Posterior vena cava (tissue), 2 donors: ENCODE data around the gene MAPRE2. TPM values are rescaled to one million over a fixed set of nuclear protein-coding genes. Genes with fewer than 3 reads are reported as not detected.
"Not testable (repeated sequence)": the region's sequence is repeated elsewhere in the genome, so short reads cannot be mapped to it uniquely, and the experiment has no call there.

Source experiments
- DNase-seq: peaks from one replicate; pipeline ENCODE4 v3.0.0-alpha.2; 2020; ENCODE audit warnings: low spot score
- intact Hi-C, 2 donors: fragments of 100-400 bp; cut with DNase I; formaldehyde crosslinking; loops; one replicate each; pipeline versions ENCODE4 v1.14.1 to v1.14.2; 2022 to 2023
- total RNA-seq, 2 donors: library from RNA; stranded (reverse); fragmentation: NEBNext Ultra II Directional; extraction: Animal tissue kit (Norgen Biotek cat#: 25700); gene quantifications; one replicate each; pipeline ENCODE4 v1.2.1, GENCODE V29; 2021
- donor health status: DM: yes; HTN: yes; CAD: no.
- donor health status: DM: yes; HTN: yes; CAD: no.

Gene MAPRE2
- total RNA-seq, 2 donors from 2014 or later = 38.7 to 52.8 TPM

- DNase-seq, intact Hi-C loops: not testable (repeated sequence)
Measured at GRCh38 chr18:35108088-35108487, 66.9 kb downstream of the MAPRE2 start.

- intact Hi-C loops = no loop called here
- no peak for DNase-seq
Measured at GRCh38 chr18:35110059-35110458, 68.8 kb downstream of the MAPRE2 start.

- intact Hi-C loops = no loop called here
- no peak for DNase-seq
Measured at GRCh38 chr18:35110554-35111485, 69.6 kb downstream of the MAPRE2 start.

- DNase-seq = no peak
- intact Hi-C loops = no loop called here
Measured at GRCh38 chr18:35112696-35113095, 71.5 kb downstream of the MAPRE2 start.

GRCh38 chr18:35114305-35114704 lies 73.1 kb downstream of the MAPRE2 start:
- no peak for DNase-seq
- intact Hi-C loops = no loop called here

GRCh38 chr18:35116784-35117318 lies 75.6 kb downstream of the MAPRE2 start:
- intact Hi-C loops = no loop called here
- no peak for DNase-seq

- intact Hi-C loops = no loop called here
Measured at GRCh38 chr18:35117372-35117771, 76.2 kb downstream of the MAPRE2 start.

GRCh38 chr18:35117951-35118411 lies 76.8 kb downstream of the MAPRE2 start:
- DNase-seq = no peak
- intact Hi-C loops = no loop called here

More at GRCh38 chr18:35117372-35117771, 76.2 kb downstream of the MAPRE2 start:
- DNase-seq = no peak

GRCh38 chr18:35118641-35119040 lies 77.4 kb downstream of the MAPRE2 start:
- DNase-seq = no peak

GRCh38 chr18:35121038-35121437 lies 79.8 kb downstream of the MAPRE2 start:
- intact Hi-C loops = loop anchor here in 1 of 2 donors (10.0 kb wide), 1 partner anchor 116 kb away; no protein-coding TSS in a partner anchor
- no peak for DNase-seq

More at GRCh38 chr18:35118641-35119040, 77.4 kb downstream of the MAPRE2 start:
- intact Hi-C loops = no loop called here

GRCh38 chr18:35121531-35121930 lies 80.3 kb downstream of the MAPRE2 start:
- DNase-seq = no peak
- intact Hi-C loops = loop anchor here in 1 of 2 donors (10.0 kb wide), 1 partner anchor 117 kb away; no protein-coding TSS in a partner anchor

- DNase-seq = no peak
- intact Hi-C loops = loop anchor here in 1 of 2 donors (10.0 kb wide), 1 partner anchor 118 kb away; no protein-coding TSS in a partner anchor
Measured at GRCh38 chr18:35122586-35123224, 81.5 kb downstream of the MAPRE2 start.

GRCh38 chr18:35123811-35124210 lies 82.6 kb downstream of the MAPRE2 start:
- intact Hi-C loops = loop anchor here in 1 of 2 donors (10.0 kb wide), 1 partner anchor 119 kb away; no protein-coding TSS in a partner anchor
- no peak for DNase-seq

GRCh38 chr18:35127201-35127600 lies 86.0 kb downstream of the MAPRE2 start:
- no peak for DNase-seq
- intact Hi-C loops = loop anchor here in 1 of 2 donors (10.0 kb wide), 1 partner anchor 122 kb away; no protein-coding TSS in a partner anchor

GRCh38 chr18:35128675-35129074 lies 87.5 kb downstream of the MAPRE2 start:
- no peak for DNase-seq
- intact Hi-C loops = loop anchor here in 1 of 2 donors (1.0 to 10.0 kb wide), 2 partner anchors 32 to 124 kb away; no protein-coding TSS in a partner anchor

GRCh38 chr18:35130236-35130635 lies 89.0 kb downstream of the MAPRE2 start:
- no peak for DNase-seq
- intact Hi-C loops = loop anchor here in 1 of 2 donors (2.0 kb wide), 1 partner anchor 57 kb away; no protein-coding TSS in a partner anchor

GRCh38 chr18:35131387-35132020 lies 90.3 kb downstream of the MAPRE2 start:
- DNase-seq = no peak
- intact Hi-C loops = loop anchor here in 1 of 2 donors (2.0 kb wide), 1 partner anchor 55 kb away; no protein-coding TSS in a partner anchor

GRCh38 chr18:35132021-35132902 lies 91.0 kb downstream of the MAPRE2 start:
- DNase-seq = no peak
- intact Hi-C loops = no loop called here
